ENCODE data around the gene NOX3. TPM values are rescaled to one million over a fixed set of nuclear protein-coding genes. Genes with fewer than 3 reads are reported as not detected.

Gene NOX3
- total and polyA plus RNA-seq, 9 of the 15 experiments (the other 6 are each of a cell fraction or from before 2014, with no cell fraction given): not detected

DNA sequence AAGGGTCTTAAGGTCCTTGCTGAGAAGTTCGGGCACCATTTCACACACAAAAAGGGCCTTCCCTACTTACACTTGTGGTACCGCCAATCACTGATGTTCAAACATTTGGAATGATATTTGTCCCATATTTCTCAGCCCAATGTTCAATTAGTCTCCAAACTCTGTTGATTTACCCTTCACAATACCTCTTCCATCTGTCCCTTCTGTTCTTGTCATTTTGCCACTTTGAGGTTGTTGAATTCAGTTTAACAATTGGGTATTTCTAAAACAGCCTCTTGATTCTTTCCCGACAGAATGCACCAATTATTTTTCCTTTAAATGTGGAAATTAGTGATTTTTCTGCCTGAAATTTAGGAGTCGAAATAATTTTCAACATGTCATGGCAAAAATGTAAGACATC is 46.2 kb downstream of the NOX3 start:
- ATAC-seq (no peak), DNase-seq (ENCODE audit: extremely low read depth in 1 of 4, low spot score in 3 of 4) (no peak), FAIRE-seq (no peak)
- CTCF ChIA-PET (ENCODE audit: low intra/inter-chr PET ratio): interaction anchor here (0.5 kb wide), 1 partner anchor 1475 kb away, joined by 5 read pairs; no protein-coding TSS in a partner anchor
- H3K79me2 ChIP-seq (ENCODE audit: control insufficient read depth, insufficient read depth, low read length): no peaks in the 10 kb centered on the region
- no peaks in the 10 kb centered on the region for H3K9me1 ChIP-seq (ENCODE audit: control insufficient read depth, insufficient read depth, low read length)
- H2AFZ ChIP-seq (ENCODE audit: low read depth, low read length): no peak overlapping the region
- no peak overlapping the region for H3K9ac ChIP-seq (ENCODE audit: insufficient read depth in 1 of 2, low read depth in 2 of 2, low read length in 2 of 2)
- WGBS (ENCODE audit: insufficient coverage, low coverage, missing lambda C conversion rate): 0% methylated on average over 4 of the region's 4 CpGs
- POLR2A ChIA-PET: interaction anchor here (0.6 kb wide), 1 partner anchor 301 kb away, joined by 3 read pairs; no protein-coding TSS in a partner anchor
- no peak overlapping the region for H3K27ac ChIP-seq (ENCODE audit: extremely low read depth, low read depth, low read length)
- H3K27me3 ChIP-seq (ENCODE audit: control insufficient read depth in 2 of 2, insufficient read depth in 2 of 2, low read length in 2 of 2): no peaks in the 10 kb centered on the region
- H3K9me3 ChIP-seq (replicated peaks; ENCODE audit: control insufficient read depth, insufficient read depth, low read depth, low read length): no peaks in the 10 kb centered on the region
- BruUV-seq (replicated peaks): no TSS peak
- no peaks in the 10 kb centered on the region for H3K36me3 ChIP-seq (ENCODE audit: control insufficient read depth, insufficient read depth, low read length)
- H4K20me1 ChIP-seq (replicated peaks; ENCODE audit: control insufficient read depth, insufficient read depth, low read length): no peaks in the 10 kb centered on the region
- intact Hi-C loops (cut with micrococcal nuclease): no loop called here
- in situ Hi-C loops (cut with MboI): no loop called here
- H3K4me2 ChIP-seq (ENCODE audit: insufficient read depth, low read length): no peak overlapping the region
- H3K4me3 ChIP-seq: no peak overlapping the region
- no peaks in the 10 kb centered on the region for H3K4me1 ChIP-seq (replicated peaks in 1 of 2; ENCODE audit: control insufficient read depth in 2 of 2, insufficient read depth in 2 of 2, low read length in 2 of 2)
- TF ChIP-seq, protein P1, sequence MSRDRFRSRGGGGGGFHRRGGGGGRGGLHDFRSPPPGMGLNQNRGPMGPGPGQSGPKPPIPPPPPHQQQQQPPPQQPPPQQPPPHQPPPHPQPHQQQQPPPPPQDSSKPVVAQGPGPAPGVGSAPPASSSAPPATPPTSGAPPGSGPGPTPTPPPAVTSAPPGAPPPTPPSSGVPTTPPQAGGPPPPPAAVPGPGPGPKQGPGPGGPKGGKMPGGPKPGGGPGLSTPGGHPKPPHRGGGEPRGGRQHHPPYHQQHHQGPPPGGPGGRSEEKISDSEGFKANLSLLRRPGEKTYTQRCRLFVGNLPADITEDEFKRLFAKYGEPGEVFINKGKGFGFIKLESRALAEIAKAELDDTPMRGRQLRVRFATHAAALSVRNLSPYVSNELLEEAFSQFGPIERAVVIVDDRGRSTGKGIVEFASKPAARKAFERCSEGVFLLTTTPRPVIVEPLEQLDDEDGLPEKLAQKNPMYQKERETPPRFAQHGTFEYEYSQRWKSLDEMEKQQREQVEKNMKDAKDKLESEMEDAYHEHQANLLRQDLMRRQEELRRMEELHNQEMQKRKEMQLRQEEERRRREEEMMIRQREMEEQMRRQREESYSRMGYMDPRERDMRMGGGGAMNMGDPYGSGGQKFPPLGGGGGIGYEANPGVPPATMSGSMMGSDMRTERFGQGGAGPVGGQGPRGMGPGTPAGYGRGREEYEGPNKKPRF (IDR thresholded peaks at IDR 0.05; ENCODE audit: low read depth, low read length): no peak
- TF ChIP-seq, protein P2, sequence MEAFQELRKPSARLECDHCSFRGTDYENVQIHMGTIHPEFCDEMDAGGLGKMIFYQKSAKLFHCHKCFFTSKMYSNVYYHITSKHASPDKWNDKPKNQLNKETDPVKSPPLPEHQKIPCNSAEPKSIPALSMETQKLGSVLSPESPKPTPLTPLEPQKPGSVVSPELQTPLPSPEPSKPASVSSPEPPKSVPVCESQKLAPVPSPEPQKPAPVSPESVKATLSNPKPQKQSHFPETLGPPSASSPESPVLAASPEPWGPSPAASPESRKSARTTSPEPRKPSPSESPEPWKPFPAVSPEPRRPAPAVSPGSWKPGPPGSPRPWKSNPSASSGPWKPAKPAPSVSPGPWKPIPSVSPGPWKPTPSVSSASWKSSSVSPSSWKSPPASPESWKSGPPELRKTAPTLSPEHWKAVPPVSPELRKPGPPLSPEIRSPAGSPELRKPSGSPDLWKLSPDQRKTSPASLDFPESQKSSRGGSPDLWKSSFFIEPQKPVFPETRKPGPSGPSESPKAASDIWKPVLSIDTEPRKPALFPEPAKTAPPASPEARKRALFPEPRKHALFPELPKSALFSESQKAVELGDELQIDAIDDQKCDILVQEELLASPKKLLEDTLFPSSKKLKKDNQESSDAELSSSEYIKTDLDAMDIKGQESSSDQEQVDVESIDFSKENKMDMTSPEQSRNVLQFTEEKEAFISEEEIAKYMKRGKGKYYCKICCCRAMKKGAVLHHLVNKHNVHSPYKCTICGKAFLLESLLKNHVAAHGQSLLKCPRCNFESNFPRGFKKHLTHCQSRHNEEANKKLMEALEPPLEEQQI (IDR thresholded peaks at IDR 0.05): no peak
- TF ChIP-seq, protein P3, sequence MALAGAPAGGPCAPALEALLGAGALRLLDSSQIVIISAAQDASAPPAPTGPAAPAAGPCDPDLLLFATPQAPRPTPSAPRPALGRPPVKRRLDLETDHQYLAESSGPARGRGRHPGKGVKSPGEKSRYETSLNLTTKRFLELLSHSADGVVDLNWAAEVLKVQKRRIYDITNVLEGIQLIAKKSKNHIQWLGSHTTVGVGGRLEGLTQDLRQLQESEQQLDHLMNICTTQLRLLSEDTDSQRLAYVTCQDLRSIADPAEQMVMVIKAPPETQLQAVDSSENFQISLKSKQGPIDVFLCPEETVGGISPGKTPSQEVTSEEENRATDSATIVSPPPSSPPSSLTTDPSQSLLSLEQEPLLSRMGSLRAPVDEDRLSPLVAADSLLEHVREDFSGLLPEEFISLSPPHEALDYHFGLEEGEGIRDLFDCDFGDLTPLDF (CRISPR knock-in tag; IDR thresholded peaks at IDR 0.05): no peak
- TF ChIP-seq NFYB (IDR thresholded peaks at IDR 0.05; ENCODE audit: extremely low read depth, insufficient read length) (no peak), ZKSCAN3 (CRISPR knock-in tag; IDR thresholded peaks at IDR 0.05) (no peak), NFE2 (IDR thresholded peaks at IDR 0.05; ENCODE audit: low read depth) (no peak), GATA2 (CRISPR knock-in tag; IDR thresholded peaks at IDR 0.05) (no peak), ZNF146 (CRISPR knock-in tag; IDR thresholded peaks at IDR 0.05; ENCODE audit: unreplicated experiment) (no peak), ZNF584 (CRISPR knock-in tag; IDR thresholded peaks at IDR 0.05; ENCODE audit: low read depth) (no peak), BRD4 (IDR thresholded peaks at IDR 0.05) (no peak), SIN3A (IDR thresholded peaks at IDR 0.05; ENCODE audit: borderline replicate concordance in 2 of 2, control insufficient read depth in 1 of 2, low read depth in 2 of 2, low read length in 2 of 2) (no peak), MED1 (CRISPR knock-in tag; IDR thresholded peaks at IDR 0.05; ENCODE audit: borderline replicate concordance) (no peak), NCOA6 (IDR thresholded peaks at IDR 0.05) (no peak), NFXL1 (CRISPR knock-in tag; IDR thresholded peaks at IDR 0.05) (no peak)
- TF ChIP-seq, protein P4, sequence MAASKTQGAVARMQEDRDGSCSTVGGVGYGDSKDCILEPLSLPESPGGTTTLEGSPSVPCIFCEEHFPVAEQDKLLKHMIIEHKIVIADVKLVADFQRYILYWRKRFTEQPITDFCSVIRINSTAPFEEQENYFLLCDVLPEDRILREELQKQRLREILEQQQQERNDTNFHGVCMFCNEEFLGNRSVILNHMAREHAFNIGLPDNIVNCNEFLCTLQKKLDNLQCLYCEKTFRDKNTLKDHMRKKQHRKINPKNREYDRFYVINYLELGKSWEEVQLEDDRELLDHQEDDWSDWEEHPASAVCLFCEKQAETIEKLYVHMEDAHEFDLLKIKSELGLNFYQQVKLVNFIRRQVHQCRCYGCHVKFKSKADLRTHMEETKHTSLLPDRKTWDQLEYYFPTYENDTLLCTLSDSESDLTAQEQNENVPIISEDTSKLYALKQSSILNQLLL (CRISPR knock-in tag; IDR thresholded peaks at IDR 0.05; ENCODE audit: borderline replicate concordance): no peak

Measured in K562 (cell line).